ENCODE results near the gene HPCAL1.

DNA sequence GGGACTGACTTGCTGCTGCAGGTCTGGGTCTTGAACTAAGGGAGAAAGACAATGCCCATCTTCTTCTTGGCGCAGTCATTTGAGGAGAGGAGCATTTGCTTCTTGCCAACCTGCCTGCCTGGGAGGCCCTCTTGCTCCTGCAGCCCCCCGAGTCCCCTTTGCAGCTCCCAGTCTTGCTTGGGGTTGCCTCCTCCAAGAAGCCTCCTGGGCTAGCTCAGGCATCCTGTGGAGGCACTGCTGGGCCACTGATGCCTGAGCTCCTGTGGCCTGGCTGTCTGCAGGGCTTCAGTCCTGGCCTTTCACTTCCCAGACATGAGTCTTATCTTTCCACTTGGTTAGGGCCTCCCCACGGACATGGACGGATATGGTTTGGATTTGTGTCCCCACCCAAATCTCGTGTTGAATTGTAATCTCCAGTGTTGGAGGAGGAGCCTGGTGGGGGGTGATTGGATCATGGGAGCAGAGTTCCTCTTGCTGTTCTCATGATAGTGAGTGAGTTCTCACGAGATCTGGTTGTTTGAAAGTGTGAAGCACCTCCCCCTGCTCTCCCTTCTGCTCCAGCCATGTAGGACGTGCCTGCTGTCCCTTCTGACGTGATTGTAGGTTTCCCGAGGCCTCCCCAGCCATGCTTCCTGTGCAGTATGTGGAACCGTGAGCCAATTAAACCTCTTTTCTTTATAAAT lies 17.3 kb downstream of the HPCAL1 start:
- TF ChIP-seq, protein P1, sequence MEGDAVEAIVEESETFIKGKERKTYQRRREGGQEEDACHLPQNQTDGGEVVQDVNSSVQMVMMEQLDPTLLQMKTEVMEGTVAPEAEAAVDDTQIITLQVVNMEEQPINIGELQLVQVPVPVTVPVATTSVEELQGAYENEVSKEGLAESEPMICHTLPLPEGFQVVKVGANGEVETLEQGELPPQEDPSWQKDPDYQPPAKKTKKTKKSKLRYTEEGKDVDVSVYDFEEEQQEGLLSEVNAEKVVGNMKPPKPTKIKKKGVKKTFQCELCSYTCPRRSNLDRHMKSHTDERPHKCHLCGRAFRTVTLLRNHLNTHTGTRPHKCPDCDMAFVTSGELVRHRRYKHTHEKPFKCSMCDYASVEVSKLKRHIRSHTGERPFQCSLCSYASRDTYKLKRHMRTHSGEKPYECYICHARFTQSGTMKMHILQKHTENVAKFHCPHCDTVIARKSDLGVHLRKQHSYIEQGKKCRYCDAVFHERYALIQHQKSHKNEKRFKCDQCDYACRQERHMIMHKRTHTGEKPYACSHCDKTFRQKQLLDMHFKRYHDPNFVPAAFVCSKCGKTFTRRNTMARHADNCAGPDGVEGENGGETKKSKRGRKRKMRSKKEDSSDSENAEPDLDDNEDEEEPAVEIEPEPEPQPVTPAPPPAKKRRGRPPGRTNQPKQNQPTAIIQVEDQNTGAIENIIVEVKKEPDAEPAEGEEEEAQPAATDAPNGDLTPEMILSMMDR (conservative IDR thresholded peaks at IDR 0.05; ENCODE audit: low read length) = no peak
- TF ChIP-seq EZH2phosphoT487 (IDR thresholded peaks at IDR 0.05; ENCODE audit: borderline replicate concordance, low read depth, low read length) = no peak

Data from OCI-LY7 (cell line).